NCI-H345 treated with DMSO at 0.1 percent for 48 hours (cell line): ENCODE data around the gene BCL11A.

Experiments
- DNase-seq: peaks from one replicate; lab custom pipeline; 2025; ENCODE audit not compliant: unreplicated experiment; lab: John Stamatoyannopoulos, UW

The BCL11A gene

DNA sequence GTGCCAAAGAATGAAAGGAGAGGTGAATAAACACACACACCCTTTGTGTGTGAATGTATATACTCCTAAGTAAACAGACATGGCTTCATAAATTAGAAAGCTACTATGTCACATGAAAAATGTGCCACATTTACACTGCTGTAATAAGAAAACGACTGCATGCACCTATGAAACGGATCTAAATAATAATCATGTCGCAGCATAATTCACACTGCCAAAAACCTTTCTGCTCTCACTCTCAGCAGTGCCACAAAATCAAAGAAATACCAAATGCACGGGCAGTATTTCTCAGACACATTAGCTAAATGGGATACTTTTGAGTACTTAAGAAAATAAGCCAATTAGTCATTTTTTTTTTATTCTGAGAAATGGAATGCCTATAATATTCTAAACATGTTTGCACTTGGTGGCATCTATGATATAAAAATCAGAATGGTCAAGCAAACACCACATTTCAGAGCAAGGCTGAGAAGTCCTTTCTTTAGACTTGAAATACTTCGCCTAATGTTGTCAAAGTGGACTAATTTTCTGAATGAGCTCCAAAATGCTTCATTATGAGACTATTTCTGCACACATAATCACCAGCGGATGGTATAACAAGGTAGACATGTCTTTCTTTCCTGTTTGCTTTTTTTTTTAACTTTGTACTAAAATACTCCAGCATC is 6.6 kb downstream of the BCL11A start:
- no peak for DNase-seq

DNA sequence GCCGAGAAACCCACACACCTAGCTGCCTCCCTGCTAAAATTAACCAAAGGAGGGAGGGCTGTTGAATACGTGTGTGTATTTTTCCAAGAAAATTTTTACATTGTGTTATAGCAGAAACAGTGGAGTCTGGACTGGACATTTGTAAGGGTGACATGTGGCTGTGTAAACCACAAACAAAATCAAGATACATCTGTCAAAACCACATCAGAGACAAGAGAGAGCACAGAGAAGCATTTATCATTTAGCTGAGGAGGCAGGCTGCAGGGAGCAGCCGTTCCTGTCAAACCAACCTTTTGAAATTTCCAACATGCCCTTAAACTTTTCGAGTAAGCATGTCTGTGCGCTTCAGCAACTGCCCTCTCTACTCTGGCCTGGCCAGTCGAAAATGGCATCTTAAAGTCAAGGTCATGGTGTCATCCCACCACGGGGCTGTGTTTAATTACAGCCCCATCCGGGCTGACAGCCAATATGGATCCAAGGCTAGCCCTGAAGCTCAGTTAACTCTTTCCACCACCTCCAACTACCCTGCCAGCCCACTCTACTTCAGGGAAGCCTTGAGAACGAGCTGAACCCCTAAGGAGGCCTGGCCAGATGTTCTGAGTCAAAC is 8.4 kb downstream of the BCL11A start:
- DNase-seq, result no peak

DNA sequence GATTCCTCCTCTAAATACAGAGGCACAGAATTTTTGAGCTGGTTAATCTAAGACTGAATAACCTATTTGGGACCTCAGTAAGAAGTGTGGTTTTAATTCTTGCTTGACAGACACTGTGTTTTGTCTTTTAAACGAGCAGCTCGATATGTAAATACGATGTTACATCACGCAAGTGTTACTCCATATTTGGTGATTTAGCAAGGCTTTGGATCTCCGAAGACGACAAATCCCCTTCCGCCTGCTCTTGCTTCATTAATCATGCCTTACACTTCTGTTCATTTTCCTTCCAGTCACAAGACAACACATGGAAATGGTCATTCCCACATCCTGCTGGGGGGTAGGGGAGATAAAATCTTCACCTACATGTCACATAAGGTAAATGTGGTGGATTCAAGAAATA is 9.4 kb downstream of the BCL11A start:
- no peak for DNase-seq

DNA sequence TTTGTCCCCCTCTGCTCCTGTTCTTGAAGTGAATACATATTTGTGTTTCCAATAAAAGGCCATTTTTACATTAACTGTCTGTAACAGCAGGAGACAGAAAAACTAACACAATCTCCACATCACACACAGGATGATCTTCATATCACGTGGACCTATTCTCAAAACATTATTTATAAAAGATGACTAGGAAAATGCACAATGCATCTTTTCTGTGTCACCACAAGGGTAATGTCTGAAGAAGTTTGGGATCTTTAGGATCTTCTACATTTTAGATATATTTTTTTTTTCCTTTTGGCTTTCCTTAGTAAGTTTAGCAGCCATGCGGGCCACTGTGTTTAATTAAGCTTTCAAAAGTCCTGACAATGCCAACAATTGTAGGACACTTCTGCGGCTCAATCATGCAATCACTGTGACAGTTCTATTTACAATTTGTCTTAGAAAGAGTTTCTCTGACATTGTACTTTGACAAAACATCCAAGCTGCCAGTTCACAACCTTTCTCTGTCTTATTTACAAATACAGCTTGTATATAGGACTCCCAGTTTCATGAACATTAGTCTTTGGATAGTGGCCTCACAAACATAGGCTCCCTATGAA is 12.3 kb downstream of the BCL11A start:
- DNase-seq, result peak; percentile 51

DNA sequence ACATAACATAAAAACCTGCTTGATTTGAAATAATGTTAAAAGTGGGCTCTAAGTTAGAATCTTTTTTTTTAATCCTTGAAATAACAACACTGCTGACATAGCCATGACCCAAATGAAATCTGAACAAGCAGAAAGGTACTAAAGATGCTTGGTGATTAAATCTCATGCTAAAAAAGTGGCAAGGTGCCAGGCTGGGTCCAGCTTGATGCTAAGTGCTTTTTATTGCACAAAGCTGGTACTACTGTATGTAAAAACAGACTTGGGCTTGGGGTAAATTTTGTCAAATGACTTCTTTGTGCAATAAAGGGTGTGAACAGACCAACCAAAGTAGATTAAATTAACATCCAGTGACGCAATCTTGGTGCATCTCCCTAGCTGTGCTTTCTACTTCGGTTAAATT is 13.4 kb downstream of the BCL11A start:
- DNase-seq, result no peak

DNA sequence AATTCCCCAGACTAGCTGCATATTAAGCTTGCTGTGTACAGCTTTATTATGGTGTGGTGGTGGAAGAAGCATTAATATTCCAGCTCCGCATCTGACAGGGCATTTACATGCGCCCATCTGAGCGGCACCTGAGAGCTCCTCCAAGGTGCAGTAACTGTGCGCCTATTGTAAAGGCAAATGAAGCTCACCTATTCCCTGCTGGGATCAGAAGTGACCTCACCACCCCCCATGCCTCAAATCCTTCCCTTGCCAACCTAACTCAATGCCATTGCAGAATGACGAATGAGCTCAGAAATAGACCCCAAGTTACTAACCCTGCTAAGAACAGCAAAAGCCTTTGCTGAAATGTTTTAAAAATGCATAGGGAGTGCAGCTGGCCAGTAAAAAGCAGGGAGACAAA is 14.3 kb downstream of the BCL11A start:
- DNase-seq, result no peak

DNA sequence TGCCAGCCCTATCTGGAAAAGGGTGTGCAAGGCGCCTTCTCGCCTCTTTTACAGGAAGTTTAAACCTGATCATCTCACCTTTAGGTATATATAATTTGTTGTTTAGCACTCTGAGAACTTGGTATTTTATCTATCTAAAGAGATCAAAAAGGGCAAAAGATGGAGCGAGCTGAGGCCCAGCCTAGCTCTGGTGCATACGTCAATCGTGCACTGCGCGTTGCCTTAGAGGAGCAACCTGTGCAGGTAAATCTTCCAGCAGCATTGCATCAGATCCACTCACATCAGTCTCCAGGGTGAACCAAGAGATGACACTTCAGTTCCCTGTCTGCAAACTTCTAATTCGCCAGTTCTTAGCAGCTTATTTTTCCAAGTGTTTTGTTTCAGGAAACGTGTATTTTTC is 15.4 kb downstream of the BCL11A start:
- no peak for DNase-seq

DNA sequence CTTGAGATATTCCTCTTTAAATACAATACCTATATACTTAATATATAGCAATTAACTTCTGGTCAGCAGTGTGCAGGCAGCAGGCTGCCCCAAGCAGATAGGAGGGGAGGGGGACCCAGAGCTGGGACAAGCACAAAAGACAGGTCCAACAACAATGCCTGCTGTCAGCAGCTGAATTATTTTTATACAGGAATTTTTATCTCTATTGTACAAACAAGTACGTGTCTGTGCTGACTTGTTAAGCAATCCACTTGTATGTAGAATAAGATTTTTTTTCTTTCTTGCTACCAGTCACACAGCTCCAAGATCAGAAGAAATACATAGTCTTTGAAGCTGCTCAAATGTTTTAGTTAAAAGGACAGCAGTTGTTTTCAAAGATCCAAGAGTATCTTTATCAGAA is 16.7 kb downstream of the BCL11A start:
- DNase-seq, result no peak

DNA sequence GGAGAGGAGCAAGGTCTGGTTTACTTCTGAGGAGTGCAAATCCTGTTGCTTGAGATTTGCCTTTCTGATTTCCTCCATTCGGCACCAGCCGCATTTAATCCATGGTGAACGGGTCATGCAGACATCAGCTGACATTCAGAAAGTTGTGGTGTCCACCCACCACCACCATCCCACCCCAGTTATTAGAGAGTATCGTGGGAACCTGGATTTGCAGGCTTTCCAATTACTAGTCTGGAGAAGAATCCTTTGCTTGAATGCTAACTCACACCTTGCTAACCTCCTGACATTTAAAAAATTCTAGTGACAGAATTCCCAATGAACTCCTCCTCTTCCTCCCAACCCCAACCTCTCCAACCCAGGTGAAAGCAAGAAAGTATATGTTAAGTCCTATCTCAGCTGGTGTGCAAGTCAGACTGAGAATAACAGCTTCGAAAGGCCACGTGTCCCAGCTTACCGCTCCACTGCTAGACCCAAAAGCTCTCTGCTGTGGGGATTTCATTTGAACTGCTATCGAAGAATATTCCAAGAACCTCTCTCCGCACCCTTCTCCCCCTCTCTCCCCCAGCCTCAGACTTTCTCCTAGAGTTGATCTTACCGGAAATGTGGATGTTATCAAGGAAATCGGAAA is 17.7 kb downstream of the BCL11A start:
- DNase-seq, result no peak

DNA sequence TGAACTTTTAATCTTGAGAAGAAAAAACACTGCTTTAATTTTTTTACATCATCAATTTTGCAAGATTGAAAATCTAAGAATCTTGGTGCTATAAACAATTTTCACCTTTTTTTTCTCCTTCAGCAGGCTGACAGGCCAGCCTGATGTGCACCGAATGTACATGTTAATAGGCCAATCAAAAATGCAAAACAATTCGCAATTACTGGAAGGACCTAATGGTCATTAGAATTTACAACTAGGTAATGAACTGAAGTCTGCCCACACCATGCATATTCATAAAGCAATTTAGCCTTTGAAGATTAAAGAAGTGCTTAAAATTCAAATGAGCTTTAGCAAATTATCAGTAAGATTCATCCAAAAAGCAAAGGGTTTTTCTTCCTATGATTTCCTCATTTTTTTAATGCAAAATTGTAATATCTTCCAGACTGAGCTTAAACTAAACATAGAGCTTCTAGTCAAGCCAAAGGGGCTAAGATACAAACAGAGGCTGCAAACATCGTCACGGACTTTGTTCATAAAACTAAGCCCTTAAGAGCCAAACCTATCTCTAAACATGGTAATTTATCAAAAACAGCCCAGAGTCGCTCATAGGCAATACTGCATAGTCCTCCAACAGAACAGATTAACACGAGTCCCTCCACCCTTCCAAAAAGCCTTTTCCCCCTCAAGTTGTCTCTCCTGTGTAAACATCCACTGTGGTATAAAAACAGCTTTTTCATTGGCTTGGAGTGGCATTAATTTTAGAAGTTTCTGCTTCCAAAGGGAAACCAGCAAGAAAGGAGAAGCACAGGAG is 18.4 kb downstream of the BCL11A start:
- no peak for DNase-seq

DNA sequence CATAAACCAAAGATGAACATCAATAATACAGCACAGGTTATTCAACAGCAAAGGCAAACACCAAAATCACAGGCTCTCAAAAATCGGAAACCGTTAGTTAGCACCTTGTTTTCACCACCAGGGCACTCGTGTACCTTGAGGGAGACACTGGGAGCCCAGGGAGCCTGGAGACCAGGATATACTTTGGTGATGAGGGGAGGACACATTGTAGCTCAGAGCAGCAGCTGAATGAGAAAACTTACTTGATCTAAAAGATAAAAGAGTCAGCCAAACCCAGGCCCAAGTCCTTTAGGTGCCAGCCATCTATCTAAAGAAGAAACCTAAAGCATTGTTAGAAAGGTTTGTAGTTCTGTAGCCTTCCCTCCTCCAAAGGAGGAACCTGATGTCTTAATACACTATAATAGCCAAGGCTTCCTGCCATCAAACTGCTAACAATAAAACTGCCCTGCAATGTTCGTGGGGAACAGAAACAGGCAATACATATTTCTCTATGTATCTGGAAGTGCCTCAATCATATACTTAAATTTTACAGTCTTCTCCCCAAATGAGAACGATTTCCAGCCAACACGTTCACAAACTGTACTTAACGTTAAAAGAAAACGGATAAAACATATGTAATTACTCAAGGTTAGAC is 19.3 kb downstream of the BCL11A start:
- DNase-seq, result no peak

DNA sequence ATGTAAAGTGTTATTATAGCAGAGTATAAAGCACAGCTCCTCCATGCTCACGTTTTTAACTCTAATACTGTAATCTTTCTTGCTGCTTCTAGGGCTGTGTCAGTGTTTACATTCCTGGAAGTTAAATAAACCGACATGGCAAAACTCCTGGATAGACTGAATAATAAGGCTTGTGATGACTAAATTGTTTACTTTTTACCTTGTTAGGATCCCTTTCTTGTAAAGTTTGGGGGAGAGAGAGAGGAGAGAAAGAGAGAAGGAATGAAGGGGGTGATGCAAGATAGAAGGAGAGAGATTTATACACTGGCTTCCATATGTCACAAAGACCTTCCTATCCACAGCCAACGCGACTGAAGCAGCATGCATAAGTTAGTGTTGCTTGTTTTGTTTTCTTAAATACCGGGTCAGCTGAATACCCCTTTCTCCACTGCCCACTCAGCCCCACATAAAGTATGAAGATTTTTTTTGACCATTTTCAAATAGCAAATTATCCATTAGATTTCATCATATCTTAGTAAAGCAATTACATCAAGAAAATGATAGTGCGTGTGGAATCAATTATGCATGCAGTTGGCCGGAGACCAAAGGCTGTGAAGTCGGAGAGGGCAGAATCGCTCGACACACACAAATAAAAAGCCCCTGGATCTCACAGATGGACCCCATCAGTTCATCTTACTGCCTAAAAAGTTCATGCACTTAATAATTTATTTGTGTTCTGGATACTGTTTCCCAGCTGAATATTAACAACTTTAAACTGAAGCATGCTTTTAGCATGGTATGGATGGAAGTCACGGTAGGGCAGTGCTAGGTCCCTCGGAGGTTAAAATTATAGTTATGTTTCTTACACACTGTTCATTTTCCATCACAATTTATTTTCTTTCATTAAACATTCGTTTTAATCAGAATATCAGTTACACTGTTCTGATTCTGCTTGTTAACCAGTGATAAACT is 20.1 kb downstream of the BCL11A start:
- no peak for DNase-seq

DNA sequence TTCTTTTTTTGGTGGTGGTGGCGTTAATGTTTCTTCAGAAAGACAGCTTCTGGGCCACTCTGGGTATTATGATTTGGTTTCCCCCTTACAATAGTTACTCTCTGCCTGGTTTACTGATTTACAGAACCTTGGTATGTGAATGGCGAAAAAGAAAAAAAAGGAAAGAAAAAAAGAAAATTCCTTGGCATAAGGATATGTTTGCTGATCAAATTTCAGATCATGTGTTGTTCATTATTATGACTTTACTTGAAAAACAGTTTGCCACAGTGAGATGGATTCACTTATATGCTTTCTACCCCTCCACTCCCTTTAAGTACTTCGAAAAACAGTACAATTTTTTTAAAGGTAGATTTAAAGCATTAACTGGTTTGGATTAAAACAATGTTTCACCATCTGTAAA is 21.0 kb downstream of the BCL11A start:
- no peak for DNase-seq

DNA sequence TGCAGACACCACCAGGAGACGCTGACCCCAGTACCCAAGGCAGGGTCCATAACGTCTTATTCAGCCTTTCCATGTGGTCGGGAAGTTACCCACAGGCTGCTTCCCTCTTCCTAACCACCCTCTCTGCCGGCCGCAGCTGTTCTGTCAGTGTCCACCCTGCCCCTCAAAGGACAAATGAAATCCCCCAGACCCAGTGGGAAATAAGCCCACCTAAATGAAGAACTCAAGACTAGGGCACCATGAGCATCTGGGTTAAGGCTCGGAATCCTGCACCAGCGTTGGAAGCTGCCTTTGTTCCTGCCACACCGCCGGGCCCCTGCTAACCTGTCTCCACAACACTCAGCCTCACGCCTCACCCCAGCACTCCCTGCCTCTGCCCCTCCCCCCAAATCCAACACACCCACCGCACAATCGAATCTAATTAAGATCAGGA is 21.7 kb downstream of the BCL11A start:
- DNase-seq, result no peak

DNA sequence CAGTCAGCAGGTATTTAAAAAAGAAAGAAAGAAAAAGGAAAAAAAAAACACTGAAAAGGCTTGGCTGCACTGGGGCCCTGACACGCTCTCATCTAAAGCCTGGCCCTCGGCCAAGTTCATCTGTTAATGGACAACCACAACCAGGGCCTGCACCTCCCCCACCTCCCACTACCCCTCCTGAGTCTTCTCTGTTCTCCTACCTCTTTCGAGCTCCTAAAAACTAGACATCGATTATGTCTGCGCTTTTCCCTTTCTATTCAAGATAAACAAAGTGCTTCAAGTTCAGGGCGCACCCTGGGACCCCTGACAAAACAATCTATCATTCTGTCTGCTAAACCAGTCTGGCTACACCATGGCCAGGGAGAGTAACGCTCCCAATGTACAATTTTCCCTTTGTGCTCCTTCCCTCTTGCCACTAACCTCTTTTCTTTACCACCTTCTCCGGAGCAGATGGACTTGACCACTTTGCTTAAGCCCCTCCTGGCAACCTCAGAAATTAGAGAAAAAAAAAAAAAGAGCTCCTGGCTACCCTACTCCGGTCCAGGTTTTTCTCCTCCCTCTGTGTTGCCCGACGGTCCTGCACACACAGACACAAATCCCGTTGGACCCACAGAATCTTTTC is 22.7 kb downstream of the BCL11A start:
- peak; percentile 91 for DNase-seq

DNA sequence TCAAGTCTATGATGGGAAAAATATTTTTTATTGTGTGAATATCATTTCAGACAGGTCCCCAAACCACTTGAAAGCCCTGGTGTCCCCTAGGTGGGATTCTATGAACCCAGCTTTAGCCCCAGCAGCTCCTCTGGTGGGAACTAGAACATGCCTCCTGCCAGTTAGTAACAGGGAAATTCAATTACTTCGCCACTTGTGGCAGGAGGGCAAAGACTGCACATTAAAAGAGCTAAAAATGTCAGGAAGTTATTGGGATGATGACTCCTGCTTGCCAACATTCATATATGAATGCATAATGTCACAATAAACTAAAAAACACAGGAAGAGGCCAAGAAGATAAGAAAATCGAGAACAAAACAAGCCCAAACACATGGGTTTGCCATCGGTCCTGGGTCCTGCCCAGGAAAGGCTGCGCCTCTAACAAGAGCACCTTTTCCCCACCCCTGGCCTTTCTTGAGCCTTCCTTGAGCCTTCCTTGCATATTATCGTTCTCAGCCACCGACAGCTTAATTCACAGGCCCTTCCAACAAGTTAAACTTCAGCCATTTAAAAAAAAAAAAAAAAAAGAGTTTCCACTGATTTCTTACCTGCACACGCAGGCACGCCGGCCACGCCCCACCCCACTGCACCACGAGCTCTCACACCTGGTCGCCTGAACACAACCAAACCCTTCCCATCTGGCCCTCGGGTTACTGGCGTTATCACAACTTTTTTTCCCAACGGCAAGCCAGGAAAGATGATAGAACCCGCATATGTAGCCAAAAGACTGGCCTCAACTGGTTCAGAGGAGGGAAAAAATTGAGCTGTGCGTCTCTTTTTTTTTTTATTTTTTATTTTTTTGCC is 23.4 kb downstream of the BCL11A start:
- DNase-seq, result no peak

DNA sequence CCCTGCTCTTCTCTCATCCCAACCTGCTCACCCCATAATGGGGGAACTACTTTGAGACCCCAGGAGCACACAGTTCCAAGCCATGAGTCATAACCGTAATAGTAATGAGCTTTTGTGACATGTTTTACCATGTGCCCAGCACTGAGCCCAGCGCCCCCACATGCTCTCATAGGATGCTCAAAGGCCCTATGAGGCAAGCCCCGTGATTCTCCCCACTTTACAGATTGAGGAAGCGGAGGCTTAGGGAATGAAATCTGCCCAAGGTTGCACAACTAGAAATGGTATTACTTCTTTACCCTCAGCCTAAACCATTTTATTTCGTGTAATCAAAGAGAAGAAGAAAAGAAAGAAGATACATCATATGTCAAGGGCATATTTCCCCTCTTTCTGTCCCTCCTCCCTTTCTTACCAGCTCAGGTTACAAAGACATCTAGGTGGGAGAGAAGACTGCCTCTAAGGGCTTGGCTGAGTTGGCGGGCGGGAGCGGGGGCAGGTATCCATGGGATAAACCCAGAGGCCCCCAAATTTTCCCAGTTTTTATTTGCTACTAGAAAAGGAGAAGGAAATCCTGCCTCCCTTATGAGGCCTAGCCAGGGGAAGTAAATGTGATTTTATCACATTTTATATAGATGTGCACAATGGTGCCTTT is 24.2 kb downstream of the BCL11A start:
- no peak for DNase-seq
